Islet of Langerhans (tissue), 1 donor: ENCODE measurements around the gene MUL1.
"Not testable (repeated sequence)": the region's sequence is repeated elsewhere in the genome, so short reads cannot be mapped to it uniquely, and the experiment has no call there.

Experiments
- FAIRE-seq: peaks from one replicate; lab custom pipeline; 2011; peaks lifted over from hg19 to GRCh38; lab: Jason Lieb, UNC

MUL1 gene

GRCh38 chr1:20507564-20508410 lies at the start of gene MUL1:
MUL1 (minus strand) TSS chr1:20508151; CDS start chr1:20508024, 127 bp downstream.
- FAIRE-seq = peak; percentile 9

- no peak for FAIRE-seq
Observed at GRCh38 chr1:20555758-20556120, 47.8 kb upstream of the MUL1 start.

- FAIRE-seq = no peak
Observed at GRCh38 chr1:20555025-20555757, 47.2 kb upstream of the MUL1 start.

GRCh38 chr1:20552728-20553445 lies 44.9 kb upstream of the MUL1 start:
- no peak for FAIRE-seq

- FAIRE-seq = no peak
Observed at GRCh38 chr1:20551945-20552727, 44.2 kb upstream of the MUL1 start, which contains the start of gene FAM43B. FAM43B (plus strand) TSS chr1:20552573; CDS start chr1:20552974, 401 bp downstream.

- FAIRE-seq = no peak
Observed at GRCh38 chr1:20551161-20551560, 43.2 kb upstream of the MUL1 start.

GRCh38 chr1:20546637-20547036 lies 38.7 kb upstream of the MUL1 start:
- FAIRE-seq = no peak

- no peak for FAIRE-seq
Observed at GRCh38 chr1:20540281-20540680, 32.3 kb upstream of the MUL1 start.

- no peak for FAIRE-seq
Observed at GRCh38 chr1:20538760-20539551, 31.0 kb upstream of the MUL1 start.

GRCh38 chr1:20538227-20538626 lies 30.3 kb upstream of the MUL1 start:
- FAIRE-seq = no peak

GRCh38 chr1:20534659-20535417 lies 26.9 kb upstream of the MUL1 start:
- FAIRE-seq = no peak

GRCh38 chr1:20533635-20534034 lies 25.7 kb upstream of the MUL1 start:
- no peak for FAIRE-seq

- FAIRE-seq = no peak
Observed at GRCh38 chr1:20530901-20531300, 22.9 kb upstream of the MUL1 start.

- FAIRE-seq = no peak
Observed at GRCh38 chr1:20530306-20530705, 22.4 kb upstream of the MUL1 start.

- no peak for FAIRE-seq
Observed at GRCh38 chr1:20528221-20528620, 20.3 kb upstream of the MUL1 start.

GRCh38 chr1:20526267-20526666 lies 18.3 kb upstream of the MUL1 start:
- FAIRE-seq = no peak

GRCh38 chr1:20521960-20522861 lies 14.3 kb upstream of the MUL1 start:
- FAIRE-seq = no peak

- FAIRE-seq = not testable (repeated sequence)
Observed at GRCh38 chr1:20519609-20520262, 11.8 kb upstream of the MUL1 start.
